NCI-H524 (cell line): ENCODE results near the gene IGFL4.

Experiments
- DNase-seq, 2 experiments: peaks; one replicate each; lab custom pipeline; 2025; lab: John Stamatoyannopoulos, UW

IGFL4 gene

GRCh38 chr19:46040952-46041500 is at the start of gene IGFL4:
IGFL4 (minus strand) TSS chr19:46041002; CDS start chr19:46040962, 40 bp downstream.
- peak in 1 of 2 experiments; percentile 30 for DNase-seq

- no peak for DNase-seq
Measured at GRCh38 chr19:46090444-46090843, 49.6 kb upstream of the IGFL4 start.

GRCh38 chr19:46089432-46089831 is 48.6 kb upstream of the IGFL4 start:
- DNase-seq: no peak

- no peak for DNase-seq
Measured at GRCh38 chr19:46088101-46088500, 47.3 kb upstream of the IGFL4 start.

GRCh38 chr19:46085888-46086287 is 45.1 kb upstream of the IGFL4 start:
- no peak for DNase-seq

- no peak for DNase-seq
Measured at GRCh38 chr19:46082728-46083050, 41.9 kb upstream of the IGFL4 start.

GRCh38 chr19:46081928-46082727 is 41.3 kb upstream of the IGFL4 start:
- peak in 1 of 2 experiments; percentile 22 for DNase-seq

GRCh38 chr19:46080561-46080960 is 39.8 kb upstream of the IGFL4 start:
- no peak for DNase-seq

GRCh38 chr19:46079576-46079975 is 38.8 kb upstream of the IGFL4 start:
- no peak for DNase-seq

- DNase-seq: peak in 1 of 2 experiments; percentile 3
Measured at GRCh38 chr19:46078573-46079332, 38.0 kb upstream of the IGFL4 start.

- no peak for DNase-seq
Measured at GRCh38 chr19:46077815-46078167, 37.0 kb upstream of the IGFL4 start.

GRCh38 chr19:46076951-46077814 is 36.4 kb upstream of the IGFL4 start:
- DNase-seq: peak; percentile 85 to 93

GRCh38 chr19:46076031-46076880 is 35.5 kb upstream of the IGFL4 start:
- no peak for DNase-seq

- no peak for DNase-seq
Measured at GRCh38 chr19:46073268-46073922, 32.6 kb upstream of the IGFL4 start.

GRCh38 chr19:46069806-46070341 is 29.1 kb upstream of the IGFL4 start:
- DNase-seq: no peak

GRCh38 chr19:46068345-46069258 is 27.8 kb upstream of the IGFL4 start:
- DNase-seq: no peak

- DNase-seq: no peak
Measured at GRCh38 chr19:46067691-46068090, 26.9 kb upstream of the IGFL4 start.

GRCh38 chr19:46066471-46066870 is 25.7 kb upstream of the IGFL4 start:
- DNase-seq: no peak

GRCh38 chr19:46065486-46066071 is 24.8 kb upstream of the IGFL4 start:
- DNase-seq: no peak
